IMR-90 (cell line): ENCODE data around the gene FKRP.

Source experiments
- MAFK ChIP-seq: IDR thresholded peaks from 2 replicates; pipeline ENCODE4 v1.6.1; 2012; ENCODE audit warnings: low read depth, low read length, improper control_type of control experiment
- MXI1 ChIP-seq: IDR thresholded peaks from 2 replicates; pipeline ENCODE4 v1.6.1; 2012; ENCODE audit warnings: low read depth, mild to moderate bottlenecking, low read length, moderate library complexity, borderline replicate concordance
- POLR2A ChIP-seq: IDR thresholded peaks from 2 replicates; pipeline ENCODE4 v1.6.1; 2012; ENCODE audit warnings: mild to moderate bottlenecking, low read depth, low read length
- RAD21 ChIP-seq: IDR thresholded peaks from 2 replicates; pipeline ENCODE4 v1.6.1; 2012; ENCODE audit warnings: low read length, improper control_type of control experiment
- SMC3 ChIP-seq: fragments of 150-350 bp; IDR thresholded peaks from 2 replicates; pipeline ENCODE4 v1.6.1; 2016; ENCODE audit warnings: low read depth, mild to moderate bottlenecking, antibody characterized with exemption, low read length, moderate library complexity
- TF ChIP-seq, protein P1 (sequence below): conservative IDR thresholded peaks from 2 replicates; pipeline ENCODE4 v1.5.1; 2012; ENCODE audit warnings: mild to moderate bottlenecking, low read depth, low read length, improper control_type of control experiment
- TF ChIP-seq, protein P2 (sequence below): fragments of 150-350 bp; IDR thresholded peaks from 2 replicates; pipeline ENCODE4 v1.6.1; 2017; ENCODE audit warnings: mild to moderate bottlenecking, antibody characterized with exemption, low read length, low read depth

DNA sequence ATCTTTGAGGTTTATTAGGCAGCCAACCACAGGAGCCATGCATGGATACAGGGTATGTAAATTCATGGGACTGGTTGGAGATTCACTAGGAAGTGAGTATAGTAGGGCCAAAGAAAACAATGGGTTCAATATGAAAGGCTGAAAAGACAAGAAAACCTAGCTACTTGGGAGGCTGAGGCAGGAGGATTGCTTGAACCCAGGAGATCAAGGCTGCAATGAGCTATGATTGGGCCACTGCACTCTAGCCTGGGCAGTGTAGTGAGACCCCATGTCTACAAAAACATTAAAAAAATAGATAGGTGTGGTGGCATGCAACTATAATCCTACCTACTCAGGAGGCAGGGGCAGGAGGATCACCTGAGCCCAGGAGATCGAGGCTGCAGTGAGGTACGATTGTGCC is 52.9 kb downstream of the FKRP start:
- TF ChIP-seq RAD21 (no peak), SMC3 (no peak), MAFK (no peak), MXI1 (no peak), POLR2A (no peak)
- TF ChIP-seq, protein P1, sequence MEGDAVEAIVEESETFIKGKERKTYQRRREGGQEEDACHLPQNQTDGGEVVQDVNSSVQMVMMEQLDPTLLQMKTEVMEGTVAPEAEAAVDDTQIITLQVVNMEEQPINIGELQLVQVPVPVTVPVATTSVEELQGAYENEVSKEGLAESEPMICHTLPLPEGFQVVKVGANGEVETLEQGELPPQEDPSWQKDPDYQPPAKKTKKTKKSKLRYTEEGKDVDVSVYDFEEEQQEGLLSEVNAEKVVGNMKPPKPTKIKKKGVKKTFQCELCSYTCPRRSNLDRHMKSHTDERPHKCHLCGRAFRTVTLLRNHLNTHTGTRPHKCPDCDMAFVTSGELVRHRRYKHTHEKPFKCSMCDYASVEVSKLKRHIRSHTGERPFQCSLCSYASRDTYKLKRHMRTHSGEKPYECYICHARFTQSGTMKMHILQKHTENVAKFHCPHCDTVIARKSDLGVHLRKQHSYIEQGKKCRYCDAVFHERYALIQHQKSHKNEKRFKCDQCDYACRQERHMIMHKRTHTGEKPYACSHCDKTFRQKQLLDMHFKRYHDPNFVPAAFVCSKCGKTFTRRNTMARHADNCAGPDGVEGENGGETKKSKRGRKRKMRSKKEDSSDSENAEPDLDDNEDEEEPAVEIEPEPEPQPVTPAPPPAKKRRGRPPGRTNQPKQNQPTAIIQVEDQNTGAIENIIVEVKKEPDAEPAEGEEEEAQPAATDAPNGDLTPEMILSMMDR, result no peak
- TF ChIP-seq, protein P2, sequence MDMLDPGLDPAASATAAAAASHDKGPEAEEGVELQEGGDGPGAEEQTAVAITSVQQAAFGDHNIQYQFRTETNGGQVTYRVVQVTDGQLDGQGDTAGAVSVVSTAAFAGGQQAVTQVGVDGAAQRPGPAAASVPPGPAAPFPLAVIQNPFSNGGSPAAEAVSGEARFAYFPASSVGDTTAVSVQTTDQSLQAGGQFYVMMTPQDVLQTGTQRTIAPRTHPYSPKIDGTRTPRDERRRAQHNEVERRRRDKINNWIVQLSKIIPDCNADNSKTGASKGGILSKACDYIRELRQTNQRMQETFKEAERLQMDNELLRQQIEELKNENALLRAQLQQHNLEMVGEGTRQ, result no peak
